T-helper 2 cell treated with Interferon-gamma antibody and Interleukin-4, amounts not matched to agents 100 ng/mL and 5 ng/mL, for 36 hours (primary cell): ENCODE data around the gene ATP5PD. TPM values are rescaled to one million over a fixed set of nuclear protein-coding genes. Genes with fewer than 3 reads are reported as not detected.
"Not testable (repeated sequence)": the region's sequence is repeated elsewhere in the genome, so short reads cannot be mapped to it uniquely, and the experiment has no call there.

Experiments
- intact Hi-C: fragments of 100-400 bp; cut with micrococcal nuclease; formaldehyde crosslinking; loops from one replicate; pipeline ENCODE4 v1.15.1; 2023
- total RNA-seq: library from RNA; stranded (reverse); gene quantifications from 2 replicates; pipeline ENCODE4 v1.2.3, GENCODE V29; 2022

ATP5PD gene
- total RNA-seq, 1 donor from 2014 or later: 208 TPM

GRCh38 chr17:75077496-75078283 lies 30.9 kb upstream of the ATP5PD start:
- intact Hi-C loops: no loop called here

GRCh38 chr17:75077072-75077495 lies 30.3 kb upstream of the ATP5PD start:
- intact Hi-C loops: no loop called here

GRCh38 chr17:75075597-75076336 lies 29.0 kb upstream of the ATP5PD start:
- intact Hi-C loops: no loop called here

GRCh38 chr17:75074532-75074931 lies 27.8 kb upstream of the ATP5PD start:
- intact Hi-C loops: no loop called here

- intact Hi-C loops: no loop called here
Measured at GRCh38 chr17:75073618-75074047, 26.9 kb upstream of the ATP5PD start.

- intact Hi-C loops: not testable (repeated sequence)
Measured at GRCh38 chr17:75072909-75073308, 26.1 kb upstream of the ATP5PD start.

- intact Hi-C loops: not testable (repeated sequence)
Measured at GRCh38 chr17:75071478-75072271, 24.9 kb upstream of the ATP5PD start.

- intact Hi-C loops: loop anchor here (10.0 kb wide), 1 partner anchor 65 kb away; the partner anchor contains the start of gene NT5C
Measured at GRCh38 chr17:75069783-75070182, 23.0 kb upstream of the ATP5PD start.

GRCh38 chr17:75068750-75069149 lies 22.0 kb upstream of the ATP5PD start:
- intact Hi-C loops: loop anchor here (10.0 kb wide), 1 partner anchor 66 kb away; the partner anchor contains the start of gene NT5C

GRCh38 chr17:75067856-75068255 lies 21.1 kb upstream of the ATP5PD start:
- intact Hi-C loops: loop anchor here (10.0 kb wide), 1 partner anchor 67 kb away; the partner anchor contains the start of gene NT5C

- intact Hi-C loops: loop anchor here (10.0 kb wide), 1 partner anchor 69 kb away; the partner anchor contains the start of gene NT5C
Measured at GRCh38 chr17:75065562-75066151, 18.9 kb upstream of the ATP5PD start.

GRCh38 chr17:75064867-75065561 lies 18.2 kb upstream of the ATP5PD start:
- intact Hi-C loops: loop anchor here (10.0 kb wide), 1 partner anchor 70 kb away; the partner anchor contains the start of gene NT5C

GRCh38 chr17:75064460-75064859 lies 17.7 kb upstream of the ATP5PD start:
- intact Hi-C loops: loop anchor here (10.0 kb wide), 1 partner anchor 70 kb away; the partner anchor contains the start of gene NT5C

- intact Hi-C loops: loop anchor here (10.0 kb wide), 1 partner anchor 71 kb away; the partner anchor contains the start of gene NT5C
Measured at GRCh38 chr17:75064040-75064439, 17.3 kb upstream of the ATP5PD start.

- intact Hi-C loops: loop anchor here (10.0 kb wide), 1 partner anchor 71 kb away; the partner anchor contains the start of gene NT5C
Measured at GRCh38 chr17:75063626-75064025, 16.9 kb upstream of the ATP5PD start.

GRCh38 chr17:75063201-75063600 lies 16.4 kb upstream of the ATP5PD start:
- intact Hi-C loops: loop anchor here (10.0 kb wide), 1 partner anchor 72 kb away; the partner anchor contains the start of gene NT5C

- intact Hi-C loops: loop anchor here (10.0 kb wide), 1 partner anchor 73 kb away; the partner anchor contains the start of gene NT5C
Measured at GRCh38 chr17:75061618-75062017, 14.8 kb upstream of the ATP5PD start.

GRCh38 chr17:75061055-75061438 lies 14.3 kb upstream of the ATP5PD start:
- intact Hi-C loops: loop anchor here (10.0 kb wide), 1 partner anchor 74 kb away; the partner anchor contains the start of gene NT5C

- intact Hi-C loops: loop anchor here (10.0 kb wide), 1 partner anchor 74 kb away; the partner anchor contains the start of gene NT5C
Measured at GRCh38 chr17:75060434-75061054, 13.8 kb upstream of the ATP5PD start.
